ENCODE results near the gene OTUB2.

The OTUB2 gene

DNA sequence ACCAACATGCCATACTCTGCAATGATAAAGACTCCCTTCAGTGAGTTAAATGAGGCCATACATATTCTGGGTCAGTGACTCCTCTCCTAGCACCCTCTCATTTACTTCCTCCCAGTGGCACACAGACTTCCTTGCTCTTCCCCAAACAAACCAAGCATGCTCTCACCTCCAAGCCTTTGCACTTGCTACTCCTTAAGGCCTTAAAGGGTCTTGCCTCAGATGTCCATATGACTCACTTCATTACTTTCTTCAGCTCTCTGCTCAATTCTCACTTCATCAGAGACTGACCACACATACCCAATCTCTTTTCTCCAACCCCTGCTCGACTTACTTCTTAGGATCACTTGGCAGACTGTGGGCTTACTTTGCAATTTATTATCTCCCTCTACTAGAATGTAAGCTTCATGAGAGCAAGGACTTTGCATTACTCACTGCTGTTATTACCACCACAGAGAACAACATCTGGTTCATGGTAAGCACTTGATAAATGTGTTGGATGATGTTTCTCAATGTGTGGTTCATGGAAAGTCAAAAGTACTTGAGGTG, 32.1 kb downstream of the OTUB2 start:
- DNase-seq (no peak), ATAC-seq (ENCODE audit: insufficient read depth, low read depth) (no peak)
- no peak overlapping the region for H3K4me3 ChIP-seq (ENCODE audit: low read depth in 1 of 2, low read length in 2 of 2)
- H3K79me2 ChIP-seq (ENCODE audit: insufficient read depth, low read length), result peaks cover 35% of the 10 kb centered on the region
- H3K27ac ChIP-seq (ENCODE audit: low read length), result no peak overlapping the region
- no peak overlapping the region for H3K9ac ChIP-seq (ENCODE audit: low read depth, low read length)
- H4K20me1 ChIP-seq (ENCODE audit: insufficient read depth, low read length), result peaks cover 57% of the 10 kb centered on the region
- H3K4me1 ChIP-seq (ENCODE audit: insufficient read depth, low read length), result no peaks in the 10 kb centered on the region
- no peaks in the 10 kb centered on the region for H3K27me3 ChIP-seq (ENCODE audit: insufficient read depth, low read length, poor library complexity)
- H3K36me3 ChIP-seq (ENCODE audit: insufficient read depth, low read length), result peaks cover 95% of the 10 kb centered on the region
- H2AFZ ChIP-seq (ENCODE audit: low read depth, low read length), result no peak overlapping the region
- no peaks in the 10 kb centered on the region for H3K9me3 ChIP-seq (ENCODE audit: insufficient read depth, low read length, severe bottlenecking)
- TF ChIP-seq, protein P1, sequence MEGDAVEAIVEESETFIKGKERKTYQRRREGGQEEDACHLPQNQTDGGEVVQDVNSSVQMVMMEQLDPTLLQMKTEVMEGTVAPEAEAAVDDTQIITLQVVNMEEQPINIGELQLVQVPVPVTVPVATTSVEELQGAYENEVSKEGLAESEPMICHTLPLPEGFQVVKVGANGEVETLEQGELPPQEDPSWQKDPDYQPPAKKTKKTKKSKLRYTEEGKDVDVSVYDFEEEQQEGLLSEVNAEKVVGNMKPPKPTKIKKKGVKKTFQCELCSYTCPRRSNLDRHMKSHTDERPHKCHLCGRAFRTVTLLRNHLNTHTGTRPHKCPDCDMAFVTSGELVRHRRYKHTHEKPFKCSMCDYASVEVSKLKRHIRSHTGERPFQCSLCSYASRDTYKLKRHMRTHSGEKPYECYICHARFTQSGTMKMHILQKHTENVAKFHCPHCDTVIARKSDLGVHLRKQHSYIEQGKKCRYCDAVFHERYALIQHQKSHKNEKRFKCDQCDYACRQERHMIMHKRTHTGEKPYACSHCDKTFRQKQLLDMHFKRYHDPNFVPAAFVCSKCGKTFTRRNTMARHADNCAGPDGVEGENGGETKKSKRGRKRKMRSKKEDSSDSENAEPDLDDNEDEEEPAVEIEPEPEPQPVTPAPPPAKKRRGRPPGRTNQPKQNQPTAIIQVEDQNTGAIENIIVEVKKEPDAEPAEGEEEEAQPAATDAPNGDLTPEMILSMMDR (IDR thresholded peaks at IDR 0.05; ENCODE audit: borderline replicate concordance, extremely low read depth, low read length, poor library complexity, severe bottlenecking), result no peak
- no peak for TF ChIP-seq EZH2 (IDR thresholded peaks at IDR 0.05; ENCODE audit: borderline replicate concordance, low read depth, low read length, severe bottlenecking)
- H3K4me2 ChIP-seq (ENCODE audit: insufficient read depth, low read length), result no peak overlapping the region

DNA sequence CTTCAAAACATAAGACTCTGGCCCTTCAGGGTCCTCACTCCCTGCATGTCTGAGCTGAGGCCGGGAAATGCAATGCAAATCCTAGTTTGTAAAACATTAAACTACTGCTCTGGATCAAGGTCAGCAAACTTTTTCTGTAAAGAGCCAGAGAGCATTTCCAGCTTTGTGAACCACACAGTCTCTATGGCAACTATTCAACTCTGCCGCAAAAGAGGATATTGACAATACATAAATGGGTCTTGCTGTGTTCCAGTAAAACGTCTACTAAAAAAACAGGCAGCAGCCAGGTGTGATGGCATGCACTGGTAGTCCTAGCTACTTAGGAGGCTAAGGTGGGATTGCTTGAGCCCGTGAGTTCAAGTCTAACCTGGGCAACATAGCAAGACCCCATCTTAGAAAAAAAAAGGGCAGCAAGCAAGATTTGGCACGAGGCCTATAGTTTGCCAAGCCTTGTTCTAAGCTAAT, 32.6 kb downstream of the OTUB2 start:
- Histone ChIP-seq H3K4me3 (ENCODE audit: low read depth in 1 of 2, low read length in 2 of 2) (no peak overlapping the region), H3K4me1 (ENCODE audit: insufficient read depth, low read length) (no peaks in the 10 kb centered on the region), H3K9ac (ENCODE audit: low read depth, low read length) (no peak overlapping the region), H2AFZ (ENCODE audit: low read depth, low read length) (no peak overlapping the region), H3K36me3 (ENCODE audit: insufficient read depth, low read length) (peaks cover 97% of the 10 kb centered on the region), H3K4me2 (ENCODE audit: insufficient read depth, low read length) (no peak overlapping the region), H3K79me2 (ENCODE audit: insufficient read depth, low read length) (peaks cover 40% of the 10 kb centered on the region), H3K27ac (ENCODE audit: low read length) (no peak overlapping the region), H3K9me3 (ENCODE audit: insufficient read depth, low read length, severe bottlenecking) (no peaks in the 10 kb centered on the region), H3K27me3 (ENCODE audit: insufficient read depth, low read length, poor library complexity) (no peaks in the 10 kb centered on the region), H4K20me1 (ENCODE audit: insufficient read depth, low read length) (peaks cover 62% of the 10 kb centered on the region)
- DNase-seq (no peak), ATAC-seq (ENCODE audit: insufficient read depth, low read depth) (no peak)
- TF ChIP-seq, protein P1 (IDR thresholded peaks at IDR 0.05; ENCODE audit: borderline replicate concordance, extremely low read depth, low read length, poor library complexity, severe bottlenecking), result no peak
- TF ChIP-seq EZH2 (IDR thresholded peaks at IDR 0.05; ENCODE audit: borderline replicate concordance, low read depth, low read length, severe bottlenecking), result no peak

DNA sequence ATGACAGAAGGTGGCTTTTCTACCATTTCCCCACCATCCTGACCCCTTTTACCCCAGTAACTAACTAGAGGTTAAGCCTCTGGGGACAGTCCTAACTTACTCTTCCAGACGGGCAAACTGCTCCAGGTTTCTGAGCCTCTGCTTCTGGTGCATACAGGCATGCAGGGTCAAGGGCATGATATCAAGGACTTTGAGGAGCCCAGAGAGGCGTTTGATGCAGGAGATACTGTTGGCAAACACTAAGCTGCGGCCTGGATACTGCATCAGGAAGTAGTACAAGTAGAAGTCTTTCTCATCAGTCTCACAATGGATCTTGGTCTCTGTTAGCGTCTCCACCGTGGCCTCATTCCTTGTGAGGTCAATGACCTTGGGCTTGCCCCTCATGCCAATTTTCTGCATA, 33.9 kb downstream of the OTUB2 start:
- Histone ChIP-seq H3K4me3 (ENCODE audit: low read depth in 1 of 2, low read length in 2 of 2) (no peak overlapping the region), H3K4me1 (ENCODE audit: insufficient read depth, low read length) (no peaks in the 10 kb centered on the region), H3K36me3 (ENCODE audit: insufficient read depth, low read length) (peaks cover 87% of the 10 kb centered on the region), H3K4me2 (ENCODE audit: insufficient read depth, low read length) (no peak overlapping the region), H3K79me2 (ENCODE audit: insufficient read depth, low read length) (peaks cover 52% of the 10 kb centered on the region), H4K20me1 (ENCODE audit: insufficient read depth, low read length) (peaks cover 74% of the 10 kb centered on the region), H3K27me3 (ENCODE audit: insufficient read depth, low read length, poor library complexity) (no peaks in the 10 kb centered on the region), H3K9ac (ENCODE audit: low read depth, low read length) (no peak overlapping the region), H3K9me3 (ENCODE audit: insufficient read depth, low read length, severe bottlenecking) (no peaks in the 10 kb centered on the region), H3K27ac (ENCODE audit: low read length) (no peak overlapping the region), H2AFZ (ENCODE audit: low read depth, low read length) (no peak overlapping the region)
- no peak for DNase-seq
- no peak for ATAC-seq (ENCODE audit: insufficient read depth, low read depth)
- no peak for TF ChIP-seq EZH2 (IDR thresholded peaks at IDR 0.05; ENCODE audit: borderline replicate concordance, low read depth, low read length, severe bottlenecking)
- TF ChIP-seq, protein P1 (IDR thresholded peaks at IDR 0.05; ENCODE audit: borderline replicate concordance, extremely low read depth, low read length, poor library complexity, severe bottlenecking), result no peak

Data from DND-41 (cell line).